AG08395 (cell line): Measurements from ENCODE around the gene EEF1AKMT3.
"Not testable (repeated sequence)": the region's sequence is repeated elsewhere in the genome, so short reads cannot be mapped to it uniquely, and the experiment has no call there.

Source experiments
- DNase-seq: peaks from one replicate; pipeline ENCODE4 v3.0.0; 2012; ENCODE audit warnings: mixed read lengths, low spot score

EEF1AKMT3 gene

GRCh38 chr12:57765698-57766463 is 6.5 kb upstream of the EEF1AKMT3 start:
- DNase-seq, result no peak

- DNase-seq, result no peak
Observed at GRCh38 chr12:57766464-57767304, 5.7 kb upstream of the EEF1AKMT3 start, which contains the start of gene CYP27B1. Gene CYP27B1, minus strand, starts transcription at chr12:57767078. Its CDS starts 37 bp downstream, at chr12:57767041.

- DNase-seq, result no peak
Observed at GRCh38 chr12:57767305-57767698, 5.1 kb upstream of the EEF1AKMT3 start.

DNA sequence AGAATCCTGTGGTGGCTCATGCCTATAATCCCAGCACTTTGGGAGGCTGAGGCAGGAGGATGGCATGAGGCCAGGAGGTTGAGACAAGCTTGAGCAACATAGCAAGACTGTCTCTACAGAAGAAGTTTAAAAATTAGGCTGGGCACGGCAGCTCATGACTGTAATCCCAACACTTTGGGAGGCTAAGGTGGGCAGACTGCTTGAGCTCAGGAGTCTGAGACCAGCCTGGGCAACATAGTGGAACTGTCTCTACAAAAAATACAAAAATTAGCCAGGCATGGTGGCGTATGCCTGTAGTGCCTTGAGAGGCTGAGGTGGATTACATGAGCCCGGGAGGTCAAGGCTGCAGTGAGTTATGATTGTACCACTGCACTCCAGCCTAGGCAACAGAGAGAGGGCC is 4.5 kb upstream of the EEF1AKMT3 start:
- no peak for DNase-seq

DNA sequence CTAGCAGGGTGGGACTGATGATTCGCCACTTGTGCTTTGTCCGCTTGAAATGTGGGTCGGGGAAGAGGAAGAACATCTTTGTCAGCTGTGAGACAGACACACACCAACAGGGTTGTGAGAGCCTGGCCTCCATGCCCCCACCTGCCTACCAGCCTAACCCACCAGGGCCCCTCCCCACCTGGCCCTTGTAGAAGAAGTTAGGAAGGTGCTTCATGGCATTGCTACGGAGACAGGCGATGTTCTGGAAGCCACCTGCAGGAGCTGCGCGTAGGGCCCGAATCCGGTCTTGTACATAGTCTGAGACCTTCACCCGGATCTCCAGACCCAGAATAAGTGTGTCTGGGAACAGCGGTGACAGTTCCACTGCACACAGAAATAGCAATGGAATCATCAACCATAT is 2.8 kb upstream of the EEF1AKMT3 start:
- no peak for DNase-seq

DNA sequence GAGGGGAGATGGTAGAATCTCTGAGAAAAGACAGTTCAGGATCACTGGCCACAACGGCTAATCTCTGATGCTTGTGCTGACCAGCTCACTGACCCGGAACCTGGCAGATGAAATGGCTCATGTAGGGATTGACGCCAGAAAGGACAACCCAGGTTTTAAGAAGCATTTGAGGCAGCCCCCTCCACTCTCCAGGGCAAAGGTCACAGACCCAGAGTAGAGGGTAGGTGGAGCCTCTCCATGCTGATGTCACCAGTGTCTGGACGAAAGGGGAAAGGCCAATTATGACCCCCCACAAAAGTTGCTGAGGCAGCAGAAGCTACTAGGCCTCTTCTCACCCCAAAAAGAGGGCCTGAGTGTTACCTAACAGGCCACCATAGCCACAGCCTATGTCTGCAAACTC is 1.7 kb upstream of the EEF1AKMT3 start:
- DNase-seq, result no peak

DNA sequence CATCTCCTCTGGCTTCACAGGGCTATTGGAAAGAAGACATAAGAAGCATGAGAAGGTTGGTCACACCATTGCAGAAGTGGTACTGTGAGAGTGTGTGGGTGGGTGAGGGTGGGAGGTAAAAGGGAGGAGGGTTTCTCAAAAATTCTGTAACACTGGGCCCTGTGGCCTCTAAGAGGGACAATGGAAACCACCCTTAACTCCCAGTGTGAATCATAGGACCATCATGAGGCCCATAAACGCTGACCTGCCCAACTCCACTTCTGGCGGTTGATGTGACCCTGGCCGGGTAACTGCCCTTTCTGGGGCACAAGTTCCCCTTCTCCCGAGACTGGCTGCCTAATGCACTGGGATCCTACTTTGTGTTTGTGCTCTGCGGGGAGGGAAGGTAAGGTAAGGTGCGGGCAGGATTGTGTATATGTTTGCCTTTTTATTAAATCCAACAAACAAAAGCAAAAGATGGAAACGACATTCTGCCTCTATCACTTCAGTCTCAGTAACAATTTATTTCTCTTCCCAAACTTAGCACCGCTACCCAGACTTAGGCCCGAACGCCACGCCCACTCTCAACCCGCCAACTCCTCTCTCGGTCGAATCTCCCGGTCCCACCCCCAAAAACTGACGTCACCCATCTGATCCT is 1.1 kb upstream of the EEF1AKMT3 start:
- peak; percentile 94 for DNase-seq

GRCh38 chr12:57771873-57772428 is 463 bp upstream of the EEF1AKMT3 start, which contains the start of gene METTL1:
Gene METTL1, minus strand, starts transcription at chr12:57772105. Its CDS starts 22 bp downstream, at chr12:57772083.
- peak; percentile 97 for DNase-seq

- not testable (repeated sequence) for DNase-seq
Observed at GRCh38 chr12:57774634-57775033, 2.2 kb downstream of the EEF1AKMT3 start.

DNA sequence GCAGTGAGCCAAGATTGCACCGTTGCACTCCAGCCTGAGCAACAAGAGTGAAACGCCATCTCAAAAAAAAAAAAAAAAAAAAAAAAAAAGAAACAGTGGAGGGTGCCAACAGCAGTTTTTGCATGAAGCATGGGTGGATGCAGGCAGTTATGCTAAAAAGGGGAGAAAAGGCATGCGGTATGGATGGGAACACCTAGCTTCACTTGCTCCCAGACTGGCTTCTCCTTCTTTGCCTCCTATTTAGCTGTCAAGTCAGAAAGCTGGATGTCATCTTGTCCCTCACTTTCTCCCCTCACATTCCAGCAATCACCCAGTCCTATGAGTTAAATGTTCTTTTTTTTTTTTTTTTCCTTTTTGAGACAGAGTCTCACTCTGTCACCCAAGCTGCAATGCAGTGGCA is 2.6 kb downstream of the EEF1AKMT3 start:
- DNase-seq, result no peak

- DNase-seq, result no peak
Observed at GRCh38 chr12:57775563-57776246, 3.3 kb downstream of the EEF1AKMT3 start.

DNA sequence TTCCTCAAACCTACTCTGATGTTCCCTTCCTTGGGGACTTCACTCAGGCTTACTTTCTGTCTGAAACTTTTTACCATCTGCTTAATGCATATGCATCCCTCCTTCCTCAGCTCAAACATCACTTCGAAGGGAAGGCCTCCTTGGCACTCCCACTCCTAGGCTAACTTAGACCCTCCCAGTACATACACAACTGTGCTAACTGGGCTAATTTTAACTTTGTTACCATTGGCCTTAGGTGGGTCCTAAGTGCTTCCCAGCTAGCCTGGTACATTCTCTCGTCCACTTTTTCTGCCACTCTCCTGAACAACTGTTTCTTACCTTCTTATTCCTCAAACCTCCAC is 3.8 kb downstream of the EEF1AKMT3 start:
- no peak for DNase-seq

- no peak for DNase-seq
Observed at GRCh38 chr12:57777367-57777766, 5.0 kb downstream of the EEF1AKMT3 start.

GRCh38 chr12:57777911-57778310 is 5.5 kb downstream of the EEF1AKMT3 start:
- no peak for DNase-seq

GRCh38 chr12:57779736-57780135 is 7.3 kb downstream of the EEF1AKMT3 start:
- DNase-seq, result no peak

DNA sequence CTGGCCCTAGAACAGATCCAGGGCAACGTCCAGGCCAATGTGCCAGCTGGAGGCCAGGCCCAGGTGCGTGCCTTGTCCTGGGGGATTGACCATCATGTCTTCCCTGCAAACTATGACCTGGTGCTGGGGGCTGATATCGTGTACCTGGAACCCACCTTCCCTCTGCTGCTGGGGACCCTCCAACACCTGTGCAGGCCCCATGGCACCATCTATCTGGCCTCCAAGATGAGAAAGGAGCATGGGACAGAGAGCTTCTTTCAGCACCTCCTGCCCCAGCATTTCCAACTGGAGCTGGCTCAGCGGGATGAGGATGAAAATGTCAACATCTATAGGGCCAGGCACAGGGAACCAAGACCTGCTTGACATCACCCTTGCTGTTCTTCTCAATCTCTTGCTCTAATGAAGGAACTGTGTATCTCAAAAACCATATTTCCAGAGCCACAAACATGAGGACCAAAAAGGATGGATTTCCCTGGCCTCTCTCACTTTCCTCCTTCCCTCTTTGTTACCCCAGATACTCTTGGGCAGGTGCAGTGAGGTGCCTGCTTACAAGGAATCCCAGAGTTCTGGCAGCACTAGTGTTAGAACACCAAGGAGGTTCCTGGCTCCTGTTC is 8.0 kb downstream of the EEF1AKMT3 start:
- DNase-seq, result no peak

DNA sequence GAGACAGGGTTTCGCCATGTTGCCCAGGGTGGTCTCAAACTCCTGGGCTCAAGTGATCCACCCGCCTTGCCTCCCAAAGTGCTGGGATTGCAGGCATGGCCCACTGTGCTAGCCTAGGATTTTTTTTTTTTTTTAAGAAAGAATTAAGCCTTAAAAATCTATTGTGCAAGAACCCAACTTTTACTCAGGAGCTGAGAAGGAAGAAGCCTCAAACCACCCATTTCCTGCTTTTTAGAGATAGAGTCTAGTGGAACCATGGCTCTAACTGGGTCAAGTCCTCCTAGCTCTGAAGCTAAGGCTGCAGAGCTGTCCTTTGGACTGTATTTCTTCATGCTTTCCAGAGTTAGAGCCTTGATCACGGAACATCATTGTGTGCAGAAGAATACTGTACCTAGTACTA is 8.8 kb downstream of the EEF1AKMT3 start:
- DNase-seq, result no peak

- no peak for DNase-seq
Observed at GRCh38 chr12:57781801-57782200, 9.4 kb downstream of the EEF1AKMT3 start.

DNA sequence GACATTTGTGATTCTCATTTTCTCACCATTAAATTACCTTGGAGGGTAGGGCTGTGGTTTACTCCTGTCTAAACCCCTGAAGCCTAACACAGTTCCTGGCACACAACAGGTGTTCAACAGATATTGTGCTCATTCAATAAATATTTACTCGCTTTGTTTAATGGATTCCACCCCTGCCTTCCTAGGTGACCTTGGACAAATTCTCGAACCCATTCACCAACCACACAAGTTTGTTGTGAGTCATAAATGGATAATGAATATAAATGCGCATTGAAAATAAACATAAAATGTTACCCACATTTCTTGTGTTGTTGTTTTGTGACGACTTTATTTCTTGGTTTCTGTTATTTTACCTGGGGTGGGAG is 9.8 kb downstream of the EEF1AKMT3 start:
- no peak for DNase-seq

- DNase-seq, result peak; percentile 87
Observed at GRCh38 chr12:57782608-57783465, 10.4 kb downstream of the EEF1AKMT3 start, which contains the start of gene TSFM. Gene TSFM, plus strand, starts transcription at chr12:57782787. Its CDS starts 15 bp downstream, at chr12:57782802.
